Measurements from ENCODE around the gene ENTHD1. TPM values are rescaled to one million over a fixed set of nuclear protein-coding genes. Genes with fewer than 3 reads are reported as not detected.

The ENTHD1 gene
- total and polyA plus RNA-seq, 2 of the 8 experiments (the other 6 are each of a cell fraction or from before 2014, with no cell fraction given), result not detected

DNA sequence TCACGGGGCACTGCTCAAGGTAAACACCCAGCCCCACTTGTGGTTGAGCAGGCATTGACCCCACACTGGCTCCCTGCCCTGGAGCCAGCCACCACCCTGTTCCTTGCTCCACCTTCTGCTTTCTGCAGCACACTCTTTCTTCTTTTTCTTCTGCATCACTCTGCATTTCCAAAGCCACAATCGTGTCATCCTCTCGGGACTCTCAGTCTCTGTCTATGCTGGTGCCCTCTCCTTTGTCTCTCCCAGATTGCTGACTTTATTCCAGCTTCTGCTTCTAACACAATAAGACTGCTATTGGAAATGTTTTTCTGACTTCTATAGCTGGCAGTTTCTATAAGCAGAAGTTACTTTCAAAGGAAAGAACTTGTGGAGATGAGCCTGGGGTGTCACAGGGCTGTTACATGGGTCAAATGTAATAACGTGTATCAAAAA lies 21.8 kb upstream of the ENTHD1 start (continued):
- TF ChIP-seq EGR1 (IDR thresholded peaks at IDR 0.05; ENCODE audit: borderline replicate concordance, low read depth, low read length) (no peak), SUZ12 (IDR thresholded peaks at IDR 0.05; ENCODE audit: low read length) (no peak), SP1 (IDR thresholded peaks at IDR 0.05; ENCODE audit: low read depth, low read length) (no peak)

Data from H1 (cell line).